Renal cortex interstitium (tissue), 11 donors: ENCODE data around the gene CMTM2. TPM values are rescaled to one million over a fixed set of nuclear protein-coding genes. Genes with fewer than 3 reads are reported as not detected.
"Not testable (repeated sequence)": the region's sequence is repeated elsewhere in the genome, so short reads cannot be mapped to it uniquely, and the experiment has no call there.

Experiments used
- DNase-seq, 11 donors: peaks; one replicate each; pipeline ENCODE4 v3.0.0-alpha.2; 2013; ENCODE audit warnings: low read depth in 9 of 11, low spot score in 4 of 11; ENCODE audit errors: extremely low read depth in 1 of 11
- polyA plus RNA-seq, 3 donors: library from polyadenylated mRNA; unstranded; fragments of 120-200 nt; gene quantifications; one replicate each; pipeline ENCODE4 v1.2.1, GENCODE V29; 2013; ENCODE audit not compliant: insufficient read length in 3 of 3

Gene CMTM2
- polyA plus RNA-seq, 3 donors, result 0.33 to 0.52 (median 0.39) TPM

- no peak for DNase-seq
Measured at GRCh38 chr16:66574531-66574930, 4.7 kb upstream of the CMTM2 start.

- no peak for DNase-seq
Measured at GRCh38 chr16:66575060-66575459, 4.2 kb upstream of the CMTM2 start.

GRCh38 chr16:66576296-66576695 lies 3.0 kb upstream of the CMTM2 start:
- DNase-seq, result no peak

GRCh38 chr16:66580605-66581209 lies 1.4 kb downstream of the CMTM2 start:
- DNase-seq, result peak in 3 of 11 donors; percentile 15 to 22 (median 17)

- DNase-seq, result no peak
Measured at GRCh38 chr16:66581246-66581952, 2.1 kb downstream of the CMTM2 start.

GRCh38 chr16:66585481-66586239 lies 6.4 kb downstream of the CMTM2 start:
- no peak for DNase-seq

- no peak for DNase-seq
Measured at GRCh38 chr16:66587881-66588600, 8.8 kb downstream of the CMTM2 start.

- no peak for DNase-seq
Measured at GRCh38 chr16:66588981-66589713, 9.9 kb downstream of the CMTM2 start.

GRCh38 chr16:66590322-66590721 lies 11.1 kb downstream of the CMTM2 start:
- no peak for DNase-seq

GRCh38 chr16:66591018-66591417 lies 11.8 kb downstream of the CMTM2 start:
- DNase-seq, result no peak

GRCh38 chr16:66592241-66592640 lies 13.0 kb downstream of the CMTM2 start:
- no peak for DNase-seq

GRCh38 chr16:66592814-66593213 lies 13.6 kb downstream of the CMTM2 start:
- DNase-seq, result no peak

- no peak for DNase-seq
Measured at GRCh38 chr16:66594739-66595138, 15.5 kb downstream of the CMTM2 start.

- not testable (repeated sequence) for DNase-seq
Measured at GRCh38 chr16:66596559-66596958, 17.3 kb downstream of the CMTM2 start.

- DNase-seq, result no peak
Measured at GRCh38 chr16:66596986-66597848, 18.0 kb downstream of the CMTM2 start.

- DNase-seq, result no peak
Measured at GRCh38 chr16:66598111-66598510, 18.8 kb downstream of the CMTM2 start.

GRCh38 chr16:66599726-66600125 lies 20.5 kb downstream of the CMTM2 start:
- no peak for DNase-seq

- no peak for DNase-seq
Measured at GRCh38 chr16:66600477-66600876, 21.2 kb downstream of the CMTM2 start.
